Natural killer cell (primary cell): Measurements from ENCODE around the gene VWF. TPM values are rescaled to one million over a fixed set of nuclear protein-coding genes. Genes with fewer than 3 reads are reported as not detected.

Experiments
- ATAC-seq, 3 donors: fragments of 150-1000 bp in 2 of 3; fragments of 200-7000 bp in 1 of 3; cut with Tn5 transposase; 1 replicate in 1 of 3; 2 replicates in 2 of 3; pipeline ENCODE4 v1.10.0; 2021; ENCODE audit warnings: mild to moderate bottlenecking in 2 of 3, moderate library complexity in 2 of 3
- DNase-seq, 2 donors: peaks; one replicate each; pipeline versions ENCODE4 v3.0.0 to v3.0.0-alpha.2; 2013 to 2021; ENCODE audit warnings: mixed read lengths in 1 of 2
- H3K27ac ChIP-seq: one replicate; pipeline ENCODE4 v1.5.1; 2013; ENCODE audit warnings: mild to moderate bottlenecking, low read length
- H3K27me3 ChIP-seq: one replicate; pipeline ENCODE4 v1.6.1; 2013; ENCODE audit warnings: low read length; ENCODE audit not compliant: control insufficient read depth, insufficient read depth
- H3K36me3 ChIP-seq: one replicate; pipeline ENCODE4 v1.6.1; 2013; ENCODE audit warnings: low read length; ENCODE audit not compliant: control insufficient read depth, insufficient read depth
- H3K4me1 ChIP-seq: one replicate; pipeline ENCODE4 v1.6.1; 2013; ENCODE audit warnings: low read length; ENCODE audit not compliant: control insufficient read depth, insufficient read depth
- H3K4me3 ChIP-seq: one replicate; pipeline ENCODE4 v1.5.1; 2013; ENCODE audit warnings: low read length
- H3K9me3 ChIP-seq: one replicate; pipeline ENCODE4 v1.6.1; 2013; ENCODE audit warnings: low read length; ENCODE audit not compliant: control insufficient read depth, insufficient read depth
- H3K27ac Mint-ChIP-seq, 2 donors: one replicate each; pipeline ENCODE4 v1.8.0; 2022; ENCODE audit warnings: mild to moderate bottlenecking in 2 of 2, mixed read lengths in 2 of 2, moderate library complexity in 1 of 2
- H3K27me3 Mint-ChIP-seq, 2 donors: one replicate each; pipeline ENCODE4 v1.8.0; 2022; ENCODE audit warnings: low read depth in 2 of 2, mixed read lengths in 2 of 2
- H3K36me3 Mint-ChIP-seq: one replicate; pipeline ENCODE4 v1.8.0; 2022; ENCODE audit warnings: mixed read lengths
- H3K4me1 Mint-ChIP-seq, 2 donors: one replicate each; pipeline ENCODE4 v1.8.0; 2022; ENCODE audit warnings: mixed read lengths in 2 of 2
- H3K4me3 Mint-ChIP-seq: one replicate; pipeline ENCODE4 v1.8.0; 2022; ENCODE audit warnings: mild to moderate bottlenecking, moderate library complexity, mixed read lengths
- H3K9me3 Mint-ChIP-seq, 2 donors: one replicate each; pipeline ENCODE4 v1.8.0; 2022; ENCODE audit warnings: mixed read lengths in 2 of 2
- WGBS: methylation state at CpG from one replicate; pipeline ENCODE4 v1.1.7; 2013; ENCODE audit warnings: missing lambda C conversion rate; ENCODE audit not compliant: insufficient coverage; 5-methylcytosine and 5-hydroxymethylcytosine counted together
- intact Hi-C: fragments of 100-400 bp; cut with micrococcal nuclease; formaldehyde crosslinking; loops from one replicate; pipeline ENCODE4 v1.14.2; 2022
- total RNA-seq, 4 donors: library from RNA; stranded (reverse); fragments of 120-200 nt in 1 of 4; gene quantifications; one replicate each; pipeline versions ENCODE4 v1.2.3 to v1.2.4, GENCODE V29; 2013 to 2022
- TF ChIP-seq, protein P1 (sequence below): fragments of 200-600 bp; IDR thresholded peaks from one replicate; pipeline ENCODE4 v1.8.0; 2022; ENCODE audit warnings: antibody characterized with exemption

The VWF gene
- total RNA-seq, 3 donors from 2014 or later (not counting 1 experiment from before 2014, with no cell fraction given), result 0.14 to 0.95 (median 0.71) TPM

DNA sequence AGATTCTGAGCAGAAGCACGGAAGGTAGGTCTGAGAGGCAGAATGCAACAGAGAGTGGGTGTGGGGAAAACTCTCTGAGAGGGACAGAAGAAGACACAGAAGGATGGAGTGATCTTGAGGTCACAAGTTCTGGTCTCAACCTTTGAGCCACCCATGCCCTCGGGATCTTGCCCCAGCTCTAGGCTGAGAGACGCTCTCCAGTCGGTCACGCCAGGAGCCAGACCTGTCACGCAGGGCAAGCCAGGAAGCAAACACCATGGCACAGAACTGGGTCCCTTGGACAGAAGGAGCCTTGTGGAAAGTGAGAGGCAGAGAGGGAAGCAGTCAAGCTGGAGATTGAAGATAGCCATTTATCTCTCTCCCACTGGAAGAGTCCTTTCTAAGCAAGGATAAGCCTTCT, 79.0 kb downstream of the VWF start:
- no peaks in the 10 kb centered on the region for H3K27me3 ChIP-seq
- intact Hi-C loops, result no loop called here
- 90% methylated on average over 6 of the region's 6 CpGs for WGBS
- DNase-seq (no peak), ATAC-seq (no peak)
- no peaks in the 10 kb centered on the region for H3K4me1 ChIP-seq
- H3K4me3 ChIP-seq, result no peak overlapping the region
- no peak overlapping the region for H3K27ac ChIP-seq
- Mint-ChIP-seq H3K4me3 (no peak overlapping the region), H3K4me1 (no peaks in the 10 kb centered on the region), H3K27me3 (peaks cover 13 to 26% of the 10 kb centered on the region in 2 donors), H3K27ac (no peak overlapping the region), H3K9me3 (no peaks in the 10 kb centered on the region), H3K36me3 (no peaks in the 10 kb centered on the region)
- TF ChIP-seq, protein P1, sequence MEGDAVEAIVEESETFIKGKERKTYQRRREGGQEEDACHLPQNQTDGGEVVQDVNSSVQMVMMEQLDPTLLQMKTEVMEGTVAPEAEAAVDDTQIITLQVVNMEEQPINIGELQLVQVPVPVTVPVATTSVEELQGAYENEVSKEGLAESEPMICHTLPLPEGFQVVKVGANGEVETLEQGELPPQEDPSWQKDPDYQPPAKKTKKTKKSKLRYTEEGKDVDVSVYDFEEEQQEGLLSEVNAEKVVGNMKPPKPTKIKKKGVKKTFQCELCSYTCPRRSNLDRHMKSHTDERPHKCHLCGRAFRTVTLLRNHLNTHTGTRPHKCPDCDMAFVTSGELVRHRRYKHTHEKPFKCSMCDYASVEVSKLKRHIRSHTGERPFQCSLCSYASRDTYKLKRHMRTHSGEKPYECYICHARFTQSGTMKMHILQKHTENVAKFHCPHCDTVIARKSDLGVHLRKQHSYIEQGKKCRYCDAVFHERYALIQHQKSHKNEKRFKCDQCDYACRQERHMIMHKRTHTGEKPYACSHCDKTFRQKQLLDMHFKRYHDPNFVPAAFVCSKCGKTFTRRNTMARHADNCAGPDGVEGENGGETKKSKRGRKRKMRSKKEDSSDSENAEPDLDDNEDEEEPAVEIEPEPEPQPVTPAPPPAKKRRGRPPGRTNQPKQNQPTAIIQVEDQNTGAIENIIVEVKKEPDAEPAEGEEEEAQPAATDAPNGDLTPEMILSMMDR, result no peak
- H3K9me3 ChIP-seq, result no peaks in the 10 kb centered on the region
- H3K36me3 ChIP-seq, result no peaks in the 10 kb centered on the region

DNA sequence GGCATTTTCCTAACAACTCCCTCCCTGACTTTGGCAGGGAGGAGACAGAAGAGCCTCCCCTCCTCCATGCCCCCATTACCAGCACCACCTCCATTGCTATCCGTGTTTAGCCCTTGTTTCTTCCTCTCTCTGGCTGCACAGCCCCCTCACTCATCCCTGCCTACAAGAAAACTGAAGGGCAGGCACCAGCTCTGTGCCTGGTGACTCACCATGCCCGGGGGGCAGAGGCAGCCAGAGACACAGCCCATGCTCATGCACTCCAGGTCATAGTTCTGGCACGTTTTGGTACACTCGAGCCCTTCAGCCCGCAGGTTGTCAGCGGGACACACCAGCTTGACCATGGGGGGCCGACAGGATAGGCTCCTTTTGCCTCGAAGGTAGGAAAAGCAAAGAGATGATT, 80.4 kb downstream of the VWF start:
- H3K4me1 Mint-ChIP-seq, result peaks cover 0 to 5% of the 10 kb centered on the region in 2 donors
- Histone ChIP-seq H3K27me3 (no peaks in the 10 kb centered on the region), H3K9me3 (no peaks in the 10 kb centered on the region), H3K27ac (no peak overlapping the region), H3K4me1 (peaks cover 3% of the 10 kb centered on the region), H3K4me3 (no peak overlapping the region), H3K36me3 (no peaks in the 10 kb centered on the region)
- intact Hi-C loops, result no loop called here
- WGBS, result 87% methylated on average over 8 of the region's 8 CpGs
- no peak overlapping the region for H3K4me3 Mint-ChIP-seq
- no peak overlapping the region for H3K27ac Mint-ChIP-seq
- H3K36me3 Mint-ChIP-seq, result no peaks in the 10 kb centered on the region
- no peak for ATAC-seq
- no peaks in the 10 kb centered on the region for H3K9me3 Mint-ChIP-seq
- DNase-seq, result no peak
- TF ChIP-seq, protein P1, result no peak
- H3K27me3 Mint-ChIP-seq, result peaks cover 7 to 13% of the 10 kb centered on the region in 2 donors

DNA sequence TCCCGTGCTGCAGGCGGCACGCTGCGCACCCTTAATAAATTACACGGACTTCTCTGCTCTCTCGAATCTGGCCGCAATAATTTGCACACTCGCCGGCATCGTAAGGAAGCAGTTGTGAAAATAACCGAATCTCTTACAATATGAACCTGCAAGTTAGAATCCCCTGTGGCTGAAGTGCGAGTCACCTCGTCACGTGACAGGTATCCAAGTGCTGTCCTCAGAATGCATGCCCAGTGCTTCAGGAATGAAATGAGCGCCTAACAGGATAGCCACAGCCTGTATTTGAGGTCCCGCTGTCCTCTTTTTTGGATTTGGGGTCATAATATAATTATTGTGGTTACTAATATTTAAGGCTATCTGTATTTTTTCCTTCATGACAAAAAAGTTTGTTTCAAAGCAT, 82.0 kb downstream of the VWF start:
- H3K4me3 Mint-ChIP-seq, result no peak overlapping the region
- H3K27ac Mint-ChIP-seq, result no peak overlapping the region
- Histone ChIP-seq H3K9me3 (no peaks in the 10 kb centered on the region), H3K27ac (no peak overlapping the region), H3K4me1 (peaks cover 3% of the 10 kb centered on the region), H3K27me3 (no peaks in the 10 kb centered on the region), H3K36me3 (no peaks in the 10 kb centered on the region), H3K4me3 (no peak overlapping the region)
- WGBS, result 90% methylated on average over 16 of the region's 16 CpGs
- H3K36me3 Mint-ChIP-seq, result no peaks in the 10 kb centered on the region
- TF ChIP-seq, protein P1, result no peak
- peaks cover 7 to 10% of the 10 kb centered on the region in 2 donors for H3K27me3 Mint-ChIP-seq
- intact Hi-C loops, result no loop called here
- no peak for ATAC-seq
- no peaks in the 10 kb centered on the region for H3K9me3 Mint-ChIP-seq
- DNase-seq, result no peak
- H3K4me1 Mint-ChIP-seq, result peaks cover 0 to 5% of the 10 kb centered on the region in 2 donors

DNA sequence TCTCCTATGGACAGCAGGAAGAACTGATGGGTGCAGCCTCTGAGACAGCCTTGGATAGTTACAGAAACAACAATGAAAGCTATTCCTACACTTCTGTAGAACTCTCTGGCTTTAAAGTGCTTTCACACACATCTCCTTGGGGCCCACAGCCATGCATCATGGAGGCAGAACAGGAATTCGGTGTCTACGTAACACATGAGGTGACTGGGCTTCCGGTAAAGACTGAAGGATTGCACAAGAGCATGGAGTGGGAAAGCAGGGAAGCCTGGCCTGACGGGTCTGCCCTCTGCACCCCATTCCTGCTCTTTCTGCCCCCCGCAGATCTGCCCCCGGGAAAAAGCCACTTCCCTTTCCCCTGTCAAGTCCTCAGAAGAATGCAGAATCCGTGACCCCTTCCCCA, 82.6 kb downstream of the VWF start:
- TF ChIP-seq, protein P1, result no peak
- no peaks in the 10 kb centered on the region for H3K9me3 Mint-ChIP-seq
- DNase-seq, result no peak
- Histone ChIP-seq H3K4me1 (peaks cover 3% of the 10 kb centered on the region), H3K36me3 (no peaks in the 10 kb centered on the region), H3K4me3 (no peak overlapping the region), H3K9me3 (no peaks in the 10 kb centered on the region), H3K27me3 (no peaks in the 10 kb centered on the region), H3K27ac (no peak overlapping the region)
- intact Hi-C loops, result no loop called here
- H3K27me3 Mint-ChIP-seq, result peaks cover 5 to 10% of the 10 kb centered on the region in 2 donors
- WGBS, result 55% methylated on average over 7 of the region's 7 CpGs
- no peak overlapping the region for H3K27ac Mint-ChIP-seq
- no peak overlapping the region for H3K4me3 Mint-ChIP-seq
- no peaks in the 10 kb centered on the region for H3K36me3 Mint-ChIP-seq
- H3K4me1 Mint-ChIP-seq, result peaks cover 0 to 5% of the 10 kb centered on the region in 2 donors
- no peak for ATAC-seq
